GM12892 (cell line): ENCODE results near the gene CNR1.

Experiments used
- POLR2A ChIP-seq: IDR thresholded peaks from 2 replicates; pipeline ENCODE4 v1.6.1; 2011; ENCODE audit warnings: low read depth, low read length, control low read depth
- POLR2AphosphoS5 ChIP-seq: IDR thresholded peaks from 2 replicates; pipeline ENCODE4 v1.6.1; 2011; ENCODE audit warnings: low read depth, low read length, control low read depth

DNA sequence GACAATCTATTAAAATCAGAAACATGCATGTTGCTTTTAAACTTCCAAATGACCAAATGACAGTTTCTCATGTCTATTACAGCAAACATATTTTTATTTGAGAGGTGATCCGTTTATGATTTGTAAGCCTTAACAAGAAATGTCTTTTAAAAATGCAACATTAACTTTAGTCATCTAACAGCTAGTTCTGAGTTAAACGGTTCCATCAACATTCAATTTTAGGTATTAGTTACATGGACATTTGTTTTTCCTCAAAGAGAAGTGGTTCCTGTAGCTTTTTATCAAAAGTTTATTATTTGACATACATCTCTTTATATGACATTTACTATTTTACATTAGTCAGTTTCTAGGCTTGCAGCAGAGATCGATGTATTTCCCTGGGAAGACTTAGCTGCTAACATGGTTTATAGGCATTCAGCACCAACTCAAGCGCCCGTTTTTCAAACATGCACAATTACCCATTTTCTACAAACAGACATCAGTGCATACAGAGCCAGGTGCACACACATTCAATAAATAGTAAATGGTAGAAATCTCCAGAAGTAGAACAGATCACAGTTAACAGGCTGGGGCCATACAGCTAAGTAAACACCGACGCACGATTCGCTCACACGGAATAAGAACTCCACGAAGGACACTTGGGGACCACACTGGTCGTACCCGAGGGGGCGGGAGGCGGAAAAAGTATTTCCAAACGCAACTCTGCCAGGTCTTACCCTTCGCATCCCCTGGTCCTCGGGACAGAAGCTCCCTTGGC, 882 bp downstream of the CNR1 start:
- TF ChIP-seq POLR2A (no peak), POLR2AphosphoS5 (no peak)
